ENCODE data around the gene AKAP4. TPM values are rescaled to one million over a fixed set of nuclear protein-coding genes. Genes with fewer than 3 reads are reported as not detected.

Gene AKAP4, protein sequence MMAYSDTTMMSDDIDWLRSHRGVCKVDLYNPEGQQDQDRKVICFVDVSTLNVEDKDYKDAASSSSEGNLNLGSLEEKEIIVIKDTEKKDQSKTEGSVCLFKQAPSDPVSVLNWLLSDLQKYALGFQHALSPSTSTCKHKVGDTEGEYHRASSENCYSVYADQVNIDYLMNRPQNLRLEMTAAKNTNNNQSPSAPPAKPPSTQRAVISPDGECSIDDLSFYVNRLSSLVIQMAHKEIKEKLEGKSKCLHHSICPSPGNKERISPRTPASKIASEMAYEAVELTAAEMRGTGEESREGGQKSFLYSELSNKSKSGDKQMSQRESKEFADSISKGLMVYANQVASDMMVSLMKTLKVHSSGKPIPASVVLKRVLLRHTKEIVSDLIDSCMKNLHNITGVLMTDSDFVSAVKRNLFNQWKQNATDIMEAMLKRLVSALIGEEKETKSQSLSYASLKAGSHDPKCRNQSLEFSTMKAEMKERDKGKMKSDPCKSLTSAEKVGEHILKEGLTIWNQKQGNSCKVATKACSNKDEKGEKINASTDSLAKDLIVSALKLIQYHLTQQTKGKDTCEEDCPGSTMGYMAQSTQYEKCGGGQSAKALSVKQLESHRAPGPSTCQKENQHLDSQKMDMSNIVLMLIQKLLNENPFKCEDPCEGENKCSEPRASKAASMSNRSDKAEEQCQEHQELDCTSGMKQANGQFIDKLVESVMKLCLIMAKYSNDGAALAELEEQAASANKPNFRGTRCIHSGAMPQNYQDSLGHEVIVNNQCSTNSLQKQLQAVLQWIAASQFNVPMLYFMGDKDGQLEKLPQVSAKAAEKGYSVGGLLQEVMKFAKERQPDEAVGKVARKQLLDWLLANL
- not detected in 2 replicates for total RNA-seq

DNA sequence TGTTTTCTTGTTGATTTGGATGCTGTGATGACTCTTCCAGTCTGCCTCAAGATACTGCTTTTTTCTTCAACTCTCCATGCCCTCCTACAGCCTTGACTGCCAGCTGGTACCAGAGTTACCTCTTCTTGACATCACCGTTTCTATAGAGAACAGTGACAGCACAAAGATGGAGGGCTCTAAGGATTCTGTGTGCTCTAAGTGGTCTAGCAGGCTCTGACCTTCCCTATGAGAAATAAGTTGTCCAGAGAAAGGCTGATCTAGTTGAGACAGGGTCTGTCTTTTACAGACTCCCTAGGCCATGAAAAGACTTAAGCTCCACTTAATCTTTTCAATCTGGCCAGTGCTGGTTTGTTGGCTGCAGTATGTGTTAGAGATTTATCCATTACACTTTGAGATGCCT is at the start of gene AKAP4:
Gene AKAP4 (minus strand): TSS at position 101 of the 400 bp plus-strand sequence. CDS start 118 bp downstream, outside the sequence.

DNA sequence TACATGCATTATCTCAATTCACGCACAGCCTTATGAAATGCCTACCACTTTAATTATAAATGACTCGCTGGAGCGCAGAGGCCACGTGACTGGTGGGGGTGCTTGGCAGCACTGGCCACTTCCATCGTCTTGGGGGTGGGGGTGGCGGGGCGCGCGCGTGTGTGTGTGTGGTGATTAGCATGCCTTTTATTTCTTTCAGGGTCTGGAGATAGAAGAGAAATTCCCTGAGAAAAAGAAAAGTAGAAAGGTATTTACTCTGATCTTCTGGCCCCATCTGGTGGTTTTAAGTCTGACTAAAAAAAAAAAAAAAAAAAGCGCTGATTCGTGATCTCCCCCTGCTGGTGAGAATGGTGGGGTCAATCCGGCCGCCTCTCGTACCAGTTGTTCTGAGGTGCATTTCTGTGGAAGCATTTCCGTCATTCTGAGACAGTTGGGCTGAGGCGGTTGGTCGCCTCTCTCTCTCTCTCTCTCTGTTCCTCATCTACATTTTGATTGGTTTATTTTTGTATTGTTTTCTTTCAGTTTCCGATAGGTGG is 3.6 kb upstream of the AKAP4 start, which contains the start of gene CCNB3:
Gene CCNB3 (plus strand): TSS at position 402 of the 536 bp plus-strand sequence. CDS start 80,399 bp downstream, outside the sequence.

Other genes with a start within 250 kb of the AKAP4 start
- gene CCNB3, start 3.8 kb upstream of the AKAP4 start, total RNA-seq = 0.07 and 0.65 TPM in 2 replicates

Data from smooth muscle cell of the pulmonary artery (primary cell).